LNCaP clone FGC (cell line): Measurements from ENCODE around the gene PDGFC.

ENCODE experiments used
- DNase-seq: peaks from one replicate; pipeline ENCODE4 v3.0.0-alpha.2; 2011; ENCODE audit warnings: low read depth
- H3K4me3 ChIP-seq: 2 replicates; pipeline ENCODE4 v1.5.1; 2011; ENCODE audit warnings: mild to moderate bottlenecking, low read depth, low read length, control low read depth
- CTCF ChIP-seq: IDR thresholded peaks from 2 replicates; pipeline ENCODE4 v1.5.1; 2012; ENCODE audit warnings: mild to moderate bottlenecking; ENCODE audit not compliant: control insufficient read depth, insufficient read depth; ENCODE audit errors: extremely low read depth

The PDGFC gene

GRCh38 chr4:156733582-156733981 is 238.0 kb downstream of the PDGFC start:
- no peak for DNase-seq
- TF ChIP-seq CTCF: no peak
- H3K4me3 ChIP-seq: no peak overlapping the region

DNA sequence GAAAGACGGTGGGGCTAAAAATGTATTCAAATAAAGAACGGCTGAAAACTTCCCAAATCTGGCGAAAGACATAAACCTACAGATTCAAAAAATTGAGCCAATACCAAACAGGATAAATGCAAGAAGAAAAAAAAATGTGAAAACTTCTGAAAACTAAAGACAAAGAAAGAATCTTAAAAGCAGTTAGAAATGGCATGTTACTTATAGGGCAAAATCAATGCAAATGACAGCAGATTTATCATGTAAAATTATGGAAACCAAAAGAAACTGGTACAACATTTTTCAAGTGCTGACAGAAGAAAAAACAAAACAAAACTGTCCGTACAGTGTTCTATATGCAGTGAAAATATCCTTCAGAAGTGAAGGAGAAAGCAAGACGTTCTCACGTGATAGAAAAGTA is 239.0 kb downstream of the PDGFC start:
- no peak for DNase-seq
- no peak overlapping the region for H3K4me3 ChIP-seq
- no peak for TF ChIP-seq CTCF

- H3K4me3 ChIP-seq: no peak overlapping the region
- no peak for DNase-seq
- no peak for TF ChIP-seq CTCF
Observed at GRCh38 chr4:156729416-156729815, 242.2 kb downstream of the PDGFC start.

GRCh38 chr4:156725257-156725656 is 246.3 kb downstream of the PDGFC start:
- H3K4me3 ChIP-seq: no peak overlapping the region
- DNase-seq: no peak
- TF ChIP-seq CTCF: no peak

- no peak for DNase-seq
- no peak overlapping the region for H3K4me3 ChIP-seq
- TF ChIP-seq CTCF: no peak
Observed at GRCh38 chr4:156723951-156724668, 247.5 kb downstream of the PDGFC start.

DNA sequence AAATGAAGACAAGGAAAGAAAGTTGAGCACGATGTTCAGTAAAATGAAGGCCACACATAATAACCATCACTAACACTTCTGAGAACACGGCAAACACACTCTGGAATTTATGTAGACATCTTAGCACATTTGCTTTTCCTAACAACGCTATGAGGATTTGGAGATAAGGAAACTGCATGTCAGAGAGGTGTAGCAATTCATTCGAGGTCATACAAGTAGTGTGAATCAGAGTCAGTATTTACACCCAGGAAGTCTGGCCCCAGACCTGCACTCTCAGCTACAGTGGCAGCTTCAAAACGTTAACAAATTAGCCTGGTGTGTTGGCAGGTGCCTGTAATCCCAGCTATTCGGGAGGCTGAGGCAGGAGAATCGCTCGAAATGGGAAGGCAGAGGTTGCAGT is 253.4 kb downstream of the PDGFC start:
- H3K4me3 ChIP-seq: no peak overlapping the region
- no peak for TF ChIP-seq CTCF
- no peak for DNase-seq

- no peak for DNase-seq
- TF ChIP-seq CTCF: no peak
- H3K4me3 ChIP-seq: no peak overlapping the region
Observed at GRCh38 chr4:156711193-156711590, 260.4 kb downstream of the PDGFC start.
